GM15510 (cell line): Measurements from ENCODE around the gene MTCH2.

Source experiments
- POLR2A ChIP-seq: IDR thresholded peaks from 3 replicates; pipeline ENCODE4 v1.6.1; 2011; ENCODE audit warnings: borderline replicate concordance; ENCODE audit not compliant: insufficient read length; ENCODE audit errors: extremely low read depth

MTCH2 gene

GRCh38 chr11:47651818-47652469 is 9.6 kb upstream of the MTCH2 start:
- no peak for TF ChIP-seq POLR2A

GRCh38 chr11:47649276-47649675 is 6.9 kb upstream of the MTCH2 start:
- TF ChIP-seq POLR2A = no peak

- TF ChIP-seq POLR2A = no peak
Measured at GRCh38 chr11:47646019-47646418, 3.7 kb upstream of the MTCH2 start.

- no peak for TF ChIP-seq POLR2A
Measured at GRCh38 chr11:47645500-47645899, 3.1 kb upstream of the MTCH2 start.

- TF ChIP-seq POLR2A = no peak
Measured at GRCh38 chr11:47641600-47642098, 710 bp downstream of the MTCH2 start.

- TF ChIP-seq POLR2A = no peak
Measured at GRCh38 chr11:47631473-47631872, 10.9 kb downstream of the MTCH2 start.

- TF ChIP-seq POLR2A = no peak
Measured at GRCh38 chr11:47628026-47628425, 14.3 kb downstream of the MTCH2 start.

- no peak for TF ChIP-seq POLR2A
Measured at GRCh38 chr11:47626234-47626633, 16.1 kb downstream of the MTCH2 start.

- no peak for TF ChIP-seq POLR2A
Measured at GRCh38 chr11:47620836-47621378, 21.5 kb downstream of the MTCH2 start.

GRCh38 chr11:47617417-47617809 is 24.9 kb downstream of the MTCH2 start:
- no peak for TF ChIP-seq POLR2A

GRCh38 chr11:47616726-47617416 is 25.5 kb downstream of the MTCH2 start:
- no peak for TF ChIP-seq POLR2A

- TF ChIP-seq POLR2A = no peak
Measured at GRCh38 chr11:47615249-47615648, 27.1 kb downstream of the MTCH2 start.

- TF ChIP-seq POLR2A = no peak
Measured at GRCh38 chr11:47611348-47611794, 31.0 kb downstream of the MTCH2 start.

- TF ChIP-seq POLR2A = no peak
Measured at GRCh38 chr11:47609675-47610074, 32.7 kb downstream of the MTCH2 start.

GRCh38 chr11:47607380-47607779 is 35.0 kb downstream of the MTCH2 start:
- TF ChIP-seq POLR2A = no peak

GRCh38 chr11:47606731-47607130 is 35.6 kb downstream of the MTCH2 start:
- no peak for TF ChIP-seq POLR2A

GRCh38 chr11:47605921-47606320 is 36.4 kb downstream of the MTCH2 start:
- TF ChIP-seq POLR2A = no peak

- TF ChIP-seq POLR2A = no peak
Measured at GRCh38 chr11:47603295-47603694, 39.1 kb downstream of the MTCH2 start.
